K562 (cell line): ENCODE measurements around the gene GRHL3. TPM values are rescaled to one million over a fixed set of nuclear protein-coding genes. Genes with fewer than 3 reads are reported as not detected.

Experiments used
- ATAC-seq: fragments of 200-7000 bp; cut with Tn5 transposase; 3 replicates; pipeline ENCODE4 v1.9.1; 2020; ENCODE audit warnings: moderate library complexity
- BruUV-seq: library from RNA; stranded (reverse); fragments of 400-500 nt; replicated peaks from 2 replicates; lab custom pipeline; 2021; lab: Mats Ljungman, UMichigan
- CTCF ChIA-PET: fragments of 300-600 bp; formaldehyde crosslinking; extraction: SDS; loops from one replicate; lab custom pipeline; 2021; ENCODE audit warnings: low intra/inter-chr PET ratio; lab: Yijun Ruan, JAX
- POLR2A ChIA-PET: fragments of 300-600, 350-650 bp; sonication (Branson Sonifier 250); formaldehyde crosslinking; extraction: SDS; loops from one replicate; lab custom pipeline; 2021; ENCODE audit warnings: antibody characterized with exemption, inconsistent platforms; lab: Yijun Ruan, JAX
- DNase-seq, 4 experiments: peaks; one replicate each; pipeline versions ENCODE4 v3.0.0 to v3.0.0-alpha.2; 2011 to 2018; ENCODE audit warnings: low spot score in 3 of 4, mixed read lengths in 3 of 4; ENCODE audit errors: extremely low read depth in 1 of 4
- FAIRE-seq: peaks from 2 replicates; lab custom pipeline; 2011; peaks lifted over from hg19 to GRCh38; lab: Jason Lieb, UNC
- H2AFZ ChIP-seq: 2 replicates; pipeline ENCODE4 v1.6.0; 2011; ENCODE audit warnings: low read depth, low read length, control low read depth, inconsistent platforms
- H3K27ac ChIP-seq: fragments of 200-600 bp; 3 replicates; pipeline ENCODE4 v1.8.0; 2011; ENCODE audit warnings: low read depth, mild to moderate bottlenecking, control low read depth, inconsistent platforms, low read length, moderate library complexity, mixed read lengths; ENCODE audit errors: extremely low read depth
- H3K27me3 ChIP-seq, 2 experiments: fragments of 300-600 bp in 1 of 2; 2 replicates in 1 of 2; 3 replicates in 1 of 2; pipeline versions ENCODE4 v1.6.0 to v1.8.0; 2011; ENCODE audit warnings: inconsistent platforms in 2 of 2, low read length in 2 of 2, mild to moderate bottlenecking in 1 of 2, mixed read lengths in 1 of 2, moderate library complexity in 1 of 2; ENCODE audit not compliant: control insufficient read depth in 2 of 2, insufficient read depth in 2 of 2
- H3K36me3 ChIP-seq: fragments of 300-600 bp; 3 replicates; pipeline ENCODE4 v1.8.0; 2011; ENCODE audit warnings: mild to moderate bottlenecking, low read length, inconsistent platforms; ENCODE audit not compliant: control insufficient read depth, insufficient read depth
- H3K4me1 ChIP-seq, 2 experiments: fragments of 200-600 bp in 1 of 2; replicated peaks in 1 of 2; 2 replicates in 1 of 2; 3 replicates in 1 of 2; pipeline versions ENCODE4 v1.5.1 to v1.8.0; 2011; ENCODE audit warnings: inconsistent platforms in 2 of 2, low read length in 2 of 2, mild to moderate bottlenecking in 1 of 2, mixed read lengths in 1 of 2, moderate library complexity in 1 of 2; ENCODE audit not compliant: control insufficient read depth in 2 of 2, insufficient read depth in 2 of 2
- H3K4me2 ChIP-seq: 2 replicates; pipeline ENCODE4 v1.6.1; 2011; ENCODE audit warnings: low read length, control low read depth, inconsistent platforms, mixed read lengths; ENCODE audit not compliant: insufficient read depth
- H3K4me3 ChIP-seq: fragments of 200-600 bp; sonication (generic), shearing (Covaris generic); 2 replicates; pipeline ENCODE4 v1.5.1; 2016; ENCODE audit warnings: control low read depth, inconsistent platforms
- H3K79me2 ChIP-seq: fragments of 200-600 bp; 3 replicates; pipeline ENCODE4 v1.8.0; 2011; ENCODE audit warnings: low read length, inconsistent platforms; ENCODE audit not compliant: control insufficient read depth, insufficient read depth
- H3K9ac ChIP-seq, 2 experiments: 2 replicates each; pipeline versions ENCODE4 v1.6.0 to v1.6.1; 2011; ENCODE audit warnings: low read depth in 2 of 2, low read length in 2 of 2, control low read depth in 1 of 2, inconsistent platforms in 1 of 2, mild to moderate bottlenecking in 1 of 2, mixed read lengths in 1 of 2; ENCODE audit not compliant: insufficient read depth in 1 of 2
- H3K9me1 ChIP-seq: one replicate; pipeline ENCODE4 v1.6.0; 2011; ENCODE audit warnings: inconsistent platforms, mild to moderate bottlenecking, low read length, moderate library complexity; ENCODE audit not compliant: control insufficient read depth, insufficient read depth
- H3K9me3 ChIP-seq: replicated peaks from 2 replicates; pipeline ENCODE4 v1.5.1; 2011; ENCODE audit warnings: low read depth, low read length, inconsistent platforms; ENCODE audit not compliant: control insufficient read depth, insufficient read depth
- H4K20me1 ChIP-seq: replicated peaks from 2 replicates; pipeline ENCODE4 v1.6.1; 2011; ENCODE audit warnings: low read length, inconsistent platforms, mixed read lengths; ENCODE audit not compliant: control insufficient read depth, insufficient read depth
- BMI1 ChIP-seq: fragments of 150-350 bp; IDR thresholded peaks from 2 replicates; pipeline ENCODE4 v1.6.1; 2014; ENCODE audit warnings: low read length
- CTBP1 ChIP-seq: fragments of 450-650 bp; IDR thresholded peaks from 2 replicates; pipeline ENCODE4 v1.6.1; 2016; ENCODE audit warnings: borderline replicate concordance
- DACH1 ChIP-seq: fragments of 450-650 bp; IDR thresholded peaks from 2 replicates; pipeline ENCODE4 v1.6.1; 2018; ENCODE audit not compliant: partially characterized antibody
- EGR1 ChIP-seq: fragments of 450-650 bp; conservative IDR thresholded peaks from 2 replicates; pipeline ENCODE4 v1.6.1; 2017; ENCODE audit warnings: mild to moderate bottlenecking
- FOSL1 ChIP-seq: fragments of 200-800 bp; sonication (Bioruptor generic); conservative IDR thresholded peaks from 2 replicates; pipeline ENCODE4 v1.6.1; 2016; ENCODE audit warnings: missing genetic modification characterization, missing compliant biosample characterization
- FOXK2 ChIP-seq, 2 experiments: fragments of 450-650 bp; IDR thresholded peaks in 1 of 2; conservative IDR thresholded peaks in 1 of 2; 2 replicates each; pipeline ENCODE4 v1.6.1; 2016; ENCODE audit warnings: low read depth in 2 of 2, mild to moderate bottlenecking in 1 of 2
- ILF3 ChIP-seq: fragments of 450-650 bp; IDR thresholded peaks from 2 replicates; pipeline ENCODE4 v1.6.1; 2018; ENCODE audit warnings: antibody characterized with exemption, mild to moderate bottlenecking, moderate library complexity, borderline replicate concordance
- MAFG ChIP-seq: fragments of 450-650 bp; conservative IDR thresholded peaks from 2 replicates; pipeline ENCODE4 v1.6.1; 2016; ENCODE audit warnings: missing genetic modification characterization, missing compliant biosample characterization
- MAFK ChIP-seq: IDR thresholded peaks from 2 replicates; pipeline ENCODE4 v1.6.1; 2011; ENCODE audit warnings: low read length, improper control_type of control experiment
- NFE2 ChIP-seq: IDR thresholded peaks from 2 replicates; pipeline ENCODE4 v1.6.1; 2014; ENCODE audit warnings: antibody characterized with exemption, low read depth
- RBBP5 ChIP-seq: fragments of 200-600 bp; sonication (generic); IDR thresholded peaks from 2 replicates; pipeline ENCODE4 v1.6.1; 2012; ENCODE audit warnings: borderline replicate concordance, mild to moderate bottlenecking, low read length, control low read depth, inconsistent platforms; ENCODE audit not compliant: insufficient read depth, poor library complexity, severe bottlenecking
- RCOR1 ChIP-seq, 2 experiments: IDR thresholded peaks; 2 replicates each; pipeline ENCODE4 v1.6.1; 2012; ENCODE audit warnings: low read depth in 2 of 2, low read length in 2 of 2, borderline replicate concordance in 1 of 2, improper control_type of control experiment in 1 of 2
- ZNF431 ChIP-seq: sonication (generic); formaldehyde crosslinking; IDR thresholded peaks from 2 replicates; pipeline ENCODE4 v1.8.0; 2022; ENCODE audit warnings: mild to moderate bottlenecking, missing genetic modification reagents
- WGBS: fragments of 100-300 bp; shearing (Covaris generic); methylation state at CpG from one replicate; pipeline ENCODE4 v1.1.6; 2016; ENCODE audit warnings: low coverage, mixed read lengths; ENCODE audit not compliant: insufficient coverage; ENCODE audit errors: missing lambda C conversion rate; 5-methylcytosine and 5-hydroxymethylcytosine counted together
- in situ Hi-C: fragments of 300-500 bp; cut with MboI; formaldehyde crosslinking; loops from 4 replicates; pipeline ENCODE4 v1.15.0; 2018; ENCODE audit warnings: inconsistent platforms, mixed read lengths
- intact Hi-C: fragments of 100-400 bp; cut with micrococcal nuclease; formaldehyde crosslinking; loops from 2 replicates; pipeline ENCODE4 v1.14.2; 2022
- polyA plus RNA-seq, 8 experiments: library from polyadenylated mRNA; depleted of rRNA in 4 of 8; stranded (reverse) in 5 of 8; unstranded in 3 of 8; fragments of >200 nt; fragmentation: Nextera tagmentation in 2 of 8; fragmentation: Illumina TruSeq in 1 of 8; extraction: Ambion mirVana in 2 of 8; extraction: Trizol in 1 of 8; gene quantifications; 2 replicates each; pipeline versions ENCODE4 v1.2.1 to v1.2.3, GENCODE V29; 2011 to 2014; ENCODE audit warnings: inconsistent platforms in 1 of 8, missing spikeins in 1 of 8
- total RNA-seq, 7 experiments: library from RNA; depleted of rRNA in 6 of 7; stranded (reverse); fragments of >200 nt in 6 of 7; fragmentation: Illumina TruSeq in 2 of 7; extraction: Trizol in 2 of 7; gene quantifications; 2 replicates each; pipeline versions ENCODE4 v1.2.1 to v1.2.3, GENCODE V29; 2011 to 2021; ENCODE audit warnings: low replicate concordance in 1 of 7
- TF ChIP-seq, protein P1 (sequence below), 2 experiments: IDR thresholded peaks in 1 of 2; conservative IDR thresholded peaks in 1 of 2; 2 replicates each; pipeline ENCODE4 v1.6.1; 2016; ENCODE audit warnings: low read depth in 2 of 2, mild to moderate bottlenecking in 1 of 2, missing compliant biosample characterization in 1 of 2, missing genetic modification characterization in 1 of 2, moderate library complexity in 1 of 2
- TF ChIP-seq, protein P2 (sequence below), 3 experiments: IDR thresholded peaks in 2 of 3; conservative IDR thresholded peaks in 1 of 3; 2 replicates each; pipeline ENCODE4 v1.5.1; 2011 to 2012; ENCODE audit warnings: low read length in 3 of 3, mild to moderate bottlenecking in 3 of 3, control low read depth in 2 of 3, improper control_type of control experiment in 1 of 3, inconsistent platforms in 1 of 3, low read depth in 1 of 3, mixed read lengths in 1 of 3, moderate library complexity in 1 of 3; ENCODE audit not compliant: insufficient read depth in 2 of 3

Gene GRHL3
- total and polyA plus RNA-seq, 9 of the 15 experiments (the other 6 are each of a cell fraction or from before 2014, with no cell fraction given), result 0.01 to 0.04 TPM; not detected in 7

- intact Hi-C loops (no loop called here), in situ Hi-C loops (no loop called here)
- H3K27ac ChIP-seq, result peak overlapping the region; percentile 22; the same call in 1 of the 3 replicates
- POLR2A ChIA-PET, result interaction anchor here (0.6 to 1.1 kb wide), 3 partner anchors 13 to 49 kb away, joined by 3 read pairs; no protein-coding TSS in a partner anchor
- DNase-seq (no peak), ATAC-seq (peak; percentile 30), FAIRE-seq (peak; percentile 35)
- no TSS peak for BruUV-seq
- peaks cover 36 to 43% of the 10 kb centered on the region in 2 experiments for H3K27me3 ChIP-seq
- H3K79me2 ChIP-seq, result no peaks in the 10 kb centered on the region
- peak overlapping the region; percentile 58; the same call in 1 of the 2 replicates for H2AFZ ChIP-seq
- H3K9ac ChIP-seq, result no peak overlapping the region
- no peaks in the 10 kb centered on the region for H4K20me1 ChIP-seq
- peaks cover 5% of the 10 kb centered on the region for H3K9me1 ChIP-seq
- H3K9me3 ChIP-seq, result no peaks in the 10 kb centered on the region
- CTCF ChIA-PET, result interaction anchor here (0.7 kb wide), 1 partner anchor 681 kb away, joined by 3 read pairs; no protein-coding TSS in a partner anchor
- H3K4me2 ChIP-seq, result no peak overlapping the region; the same call in 1 of the 2 replicates
- 19% methylated on average over 8 of the region's 9 CpGs for WGBS
- H3K4me1 ChIP-seq, result peaks cover 3 to 9% of the 10 kb centered on the region in 2 experiments; a peak in 4 of 5 replicates
- no peaks in the 10 kb centered on the region for H3K36me3 ChIP-seq
- no peak overlapping the region for H3K4me3 ChIP-seq
- no peak for TF ChIP-seq RBBP5
- peak; percentile 25 to 45; a peak in 1 of 4 replicates for TF ChIP-seq FOXK2 (conservative IDR thresholded peaks at IDR 0.05 in 1 of 2, IDR thresholded peaks at IDR 0.05 in 1 of 2; ENCODE audit: low read depth in 2 of 2)
- peak; percentile 32; the same call in 1 of the 2 replicates for TF ChIP-seq MAFK
- 0 out of 2 replicates have a peak, but pooled peaks have one; percentile 5 for TF ChIP-seq MAFG (tag)
- TF ChIP-seq, protein P1, sequence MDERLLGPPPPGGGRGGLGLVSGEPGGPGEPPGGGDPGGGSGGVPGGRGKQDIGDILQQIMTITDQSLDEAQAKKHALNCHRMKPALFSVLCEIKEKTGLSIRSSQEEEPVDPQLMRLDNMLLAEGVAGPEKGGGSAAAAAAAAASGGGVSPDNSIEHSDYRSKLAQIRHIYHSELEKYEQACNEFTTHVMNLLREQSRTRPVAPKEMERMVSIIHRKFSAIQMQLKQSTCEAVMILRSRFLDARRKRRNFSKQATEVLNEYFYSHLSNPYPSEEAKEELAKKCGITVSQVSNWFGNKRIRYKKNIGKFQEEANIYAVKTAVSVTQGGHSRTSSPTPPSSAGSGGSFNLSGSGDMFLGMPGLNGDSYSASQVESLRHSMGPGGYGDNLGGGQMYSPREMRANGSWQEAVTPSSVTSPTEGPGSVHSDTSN (CRISPR knock-in tag; IDR thresholded peaks at IDR 0.05; ENCODE audit: low read depth), result no peak
- TF ChIP-seq, protein P1 (tag; conservative IDR thresholded peaks at IDR 0.05; ENCODE audit: low read depth), result peak; percentile 26; the same call in 1 of the 2 replicates
- TF ChIP-seq FOSL1 (tag), result peak; percentile 7; the same call in 1 of the 2 replicates
- TF ChIP-seq NFE2, result peak; percentile 75
- TF ChIP-seq RCOR1 (IDR thresholded peaks at IDR 0.05; ENCODE audit: borderline replicate concordance in 1 of 2, low read depth in 2 of 2, low read length in 2 of 2), result peak in 1 of 2 experiments; percentile 60; a peak in 1 of 4 replicates
- TF ChIP-seq BMI1, result no peak
- peak; percentile 29; the same call in 1 of the 2 replicates for TF ChIP-seq CTBP1
- no peak for TF ChIP-seq EGR1
- TF ChIP-seq DACH1, result no peak
- TF ChIP-seq, protein P2, sequence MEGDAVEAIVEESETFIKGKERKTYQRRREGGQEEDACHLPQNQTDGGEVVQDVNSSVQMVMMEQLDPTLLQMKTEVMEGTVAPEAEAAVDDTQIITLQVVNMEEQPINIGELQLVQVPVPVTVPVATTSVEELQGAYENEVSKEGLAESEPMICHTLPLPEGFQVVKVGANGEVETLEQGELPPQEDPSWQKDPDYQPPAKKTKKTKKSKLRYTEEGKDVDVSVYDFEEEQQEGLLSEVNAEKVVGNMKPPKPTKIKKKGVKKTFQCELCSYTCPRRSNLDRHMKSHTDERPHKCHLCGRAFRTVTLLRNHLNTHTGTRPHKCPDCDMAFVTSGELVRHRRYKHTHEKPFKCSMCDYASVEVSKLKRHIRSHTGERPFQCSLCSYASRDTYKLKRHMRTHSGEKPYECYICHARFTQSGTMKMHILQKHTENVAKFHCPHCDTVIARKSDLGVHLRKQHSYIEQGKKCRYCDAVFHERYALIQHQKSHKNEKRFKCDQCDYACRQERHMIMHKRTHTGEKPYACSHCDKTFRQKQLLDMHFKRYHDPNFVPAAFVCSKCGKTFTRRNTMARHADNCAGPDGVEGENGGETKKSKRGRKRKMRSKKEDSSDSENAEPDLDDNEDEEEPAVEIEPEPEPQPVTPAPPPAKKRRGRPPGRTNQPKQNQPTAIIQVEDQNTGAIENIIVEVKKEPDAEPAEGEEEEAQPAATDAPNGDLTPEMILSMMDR (IDR thresholded peaks at IDR 0.05 in 2 of 3, conservative IDR thresholded peaks at IDR 0.05 in 1 of 3; ENCODE audit: insufficient read depth in 2 of 3, low read depth in 1 of 3, low read length in 3 of 3), result peak in 1 of 3 experiments; percentile 15; a peak in 1 of 6 replicates
- no peak for TF ChIP-seq ILF3
- TF ChIP-seq ZNF431 (CRISPR knock-in tag), result no peak
Measured at GRCh38 chr1:24294716-24295371, 24.3 kb upstream of the GRHL3 start.
